GM19455 (cell line): ENCODE data around the gene CDK14.

ENCODE experiments used
- ATAC-seq: cut with Tn5 transposase; IDR thresholded peaks from one replicate; pipeline ENCODE4 v1.9.1; 2021; ENCODE audit not compliant: unreplicated experiment

The CDK14 gene

DNA sequence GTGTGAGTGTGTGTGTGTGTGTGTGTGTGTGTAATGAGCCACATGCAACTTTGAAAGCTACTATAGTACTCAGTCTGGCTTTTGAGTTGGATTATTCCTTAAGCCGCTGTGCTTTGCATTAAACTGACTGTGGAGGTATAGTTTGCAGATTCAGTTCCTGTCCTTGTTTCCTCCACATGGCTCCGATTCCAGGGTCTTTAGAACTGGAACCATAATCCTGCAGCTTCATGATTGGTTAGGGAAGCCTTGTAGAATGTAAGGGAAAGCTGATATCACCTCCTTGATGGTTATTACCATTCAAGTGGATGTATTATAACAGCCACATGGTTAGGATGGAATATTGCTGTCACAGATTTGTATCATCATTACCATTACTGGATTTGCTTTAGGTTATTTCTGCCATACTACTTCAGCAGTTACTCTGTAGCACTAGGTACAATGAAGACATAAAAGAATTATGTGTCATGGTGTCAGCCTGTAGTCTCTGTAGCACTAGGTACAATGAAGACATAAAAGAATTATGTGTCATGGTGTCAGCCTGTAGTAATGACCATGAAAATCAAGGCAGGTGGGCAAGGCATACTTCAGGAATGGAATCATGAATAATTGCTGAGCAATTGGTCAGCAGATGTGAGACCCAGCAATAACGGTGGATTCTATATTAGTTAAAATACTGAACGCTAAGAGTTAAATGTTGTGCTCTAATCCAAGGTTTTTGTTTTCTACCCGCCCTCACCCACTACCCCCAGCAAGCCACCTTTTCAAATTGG lies 393.1 kb downstream of the CDK14 start:
- no peak for ATAC-seq

DNA sequence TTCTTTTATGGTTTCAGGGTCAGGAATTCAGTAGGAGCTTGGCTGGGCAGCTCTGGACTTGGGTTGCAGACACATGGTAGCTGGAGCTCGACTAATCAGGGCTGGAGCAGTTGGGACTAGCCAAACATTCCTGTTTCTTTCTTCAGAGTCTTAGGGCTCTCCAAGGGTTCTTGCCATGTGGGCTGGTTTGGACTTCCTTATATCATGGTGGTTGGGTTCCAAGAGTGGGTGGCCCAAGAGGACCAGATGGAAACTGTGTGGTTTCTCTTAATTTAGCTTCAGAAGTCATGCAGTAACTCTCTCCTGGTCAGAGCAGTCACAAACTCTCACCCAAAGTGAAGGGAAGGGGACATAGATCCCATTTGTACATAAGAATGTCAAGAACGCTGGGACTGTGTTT lies 398.0 kb downstream of the CDK14 start:
- no peak for ATAC-seq

DNA sequence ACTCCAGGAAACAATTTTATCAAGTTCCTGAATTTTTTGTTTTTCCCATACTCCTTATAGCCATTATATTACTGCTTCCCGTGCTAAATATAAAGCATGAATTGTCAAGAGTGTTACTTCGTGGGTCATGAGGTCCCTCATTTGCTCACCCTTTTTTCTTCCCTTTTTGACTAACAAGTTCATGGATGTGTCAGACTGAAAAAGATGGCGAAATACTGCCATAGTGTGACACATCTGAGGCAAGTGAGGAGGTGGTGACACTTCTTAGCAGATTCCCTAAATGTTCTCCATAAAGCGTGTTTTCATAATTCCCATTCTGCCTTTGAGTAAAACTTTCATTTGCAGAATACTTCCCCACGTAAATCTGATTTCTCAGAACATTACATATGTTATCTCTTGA lies 398.5 kb downstream of the CDK14 start:
- ATAC-seq: no peak

DNA sequence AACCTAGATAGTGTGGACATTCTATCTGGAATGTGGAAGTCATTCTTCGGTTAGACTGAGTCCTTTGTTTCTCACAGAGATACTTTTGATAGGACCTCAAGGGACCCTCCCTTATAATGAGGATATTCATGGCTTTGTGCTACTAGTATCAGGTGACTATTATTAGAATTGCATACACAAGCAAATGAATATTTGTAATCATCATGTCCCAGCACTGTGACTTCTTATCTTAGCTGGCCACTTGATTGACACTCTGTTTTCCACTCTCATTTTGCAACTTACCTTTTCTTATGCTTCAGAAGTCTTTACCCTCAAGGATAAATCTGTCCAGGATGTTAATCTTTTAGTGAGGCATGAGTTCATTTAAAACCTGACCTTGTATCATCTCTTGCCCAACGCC lies 399.9 kb downstream of the CDK14 start:
- no peak for ATAC-seq

DNA sequence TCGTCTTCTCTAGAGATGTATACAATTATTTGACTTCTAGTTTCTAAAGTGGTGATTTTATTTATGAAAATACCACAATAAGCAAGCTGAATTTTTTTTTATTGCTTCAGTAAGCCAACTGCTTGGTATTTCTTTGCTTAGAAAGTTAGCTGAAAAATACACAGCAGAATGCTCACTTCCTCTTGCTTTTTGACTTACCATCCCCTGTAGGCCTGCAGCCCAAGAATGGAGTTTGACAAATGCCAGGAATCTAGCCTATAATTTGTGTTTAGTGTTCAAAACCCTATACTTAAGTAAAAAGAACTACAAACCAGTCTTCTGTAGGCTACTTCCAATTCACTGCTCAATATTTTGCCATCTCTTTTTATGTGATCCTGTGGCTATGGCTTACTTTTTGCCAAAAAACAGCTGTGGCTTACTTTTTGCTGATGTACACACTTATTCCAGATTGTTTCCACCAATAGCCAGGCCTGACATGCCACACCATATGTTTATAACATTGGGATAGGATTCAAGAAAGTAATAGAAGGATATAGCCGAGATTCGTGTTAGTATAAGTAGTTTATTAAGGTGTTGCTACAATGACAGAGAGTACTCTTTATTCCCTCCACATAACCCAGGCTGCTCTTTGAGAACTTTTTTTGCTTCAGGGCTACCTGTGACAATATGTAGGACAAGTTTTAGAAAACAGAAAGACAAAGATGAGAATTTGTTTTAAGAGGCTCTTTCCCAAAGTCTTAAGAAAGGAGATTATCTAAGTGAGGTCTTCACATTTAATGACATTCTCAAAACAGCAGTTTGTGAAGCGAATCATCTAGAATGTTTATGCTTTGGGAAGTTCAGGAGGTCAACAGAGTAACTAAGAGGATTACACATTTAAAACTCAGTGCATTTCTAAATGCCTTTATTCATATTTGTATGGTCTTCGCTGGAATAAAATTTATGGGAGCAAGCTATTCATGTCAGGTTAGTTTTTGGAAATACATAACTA lies 404.2 kb downstream of the CDK14 start:
- no peak for ATAC-seq

DNA sequence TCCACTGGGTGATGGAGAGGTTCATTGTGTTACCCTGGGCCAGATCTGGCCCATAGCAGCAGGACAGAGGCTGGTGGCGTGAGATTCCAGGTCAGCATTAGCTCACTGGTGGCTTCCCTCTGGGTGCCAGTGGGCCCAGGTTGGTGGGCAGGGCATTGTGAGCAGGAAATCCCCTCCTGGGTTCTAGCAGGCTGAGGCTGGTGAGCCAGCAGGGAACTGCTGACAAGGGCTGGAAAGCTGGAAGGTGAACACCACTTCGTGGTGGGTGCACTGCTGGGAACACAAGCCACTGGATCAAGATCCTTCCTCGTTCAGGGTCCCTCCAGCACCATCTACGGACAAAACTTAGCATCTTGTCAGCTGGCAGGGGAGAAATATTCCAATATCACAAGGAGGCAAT lies 408.9 kb downstream of the CDK14 start:
- no peak for ATAC-seq

DNA sequence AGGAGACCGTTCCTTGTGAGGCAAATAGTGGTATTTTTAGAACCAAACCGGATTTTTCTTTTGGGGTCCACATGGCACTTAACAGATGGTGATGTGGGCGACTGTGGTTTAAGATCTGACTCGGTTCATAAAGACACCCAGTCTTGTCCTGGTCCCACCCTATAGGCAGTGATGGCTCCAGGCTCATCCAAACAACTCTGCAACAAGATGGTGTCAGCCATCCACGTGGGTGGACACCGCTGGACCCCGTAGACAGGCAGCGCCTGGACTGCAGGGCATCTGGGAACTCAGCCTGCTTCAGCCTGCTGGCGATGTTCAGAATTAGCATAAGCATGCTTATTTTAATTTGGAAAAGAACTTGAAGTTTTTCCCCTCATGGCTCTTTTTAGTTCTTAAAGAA lies 409.7 kb downstream of the CDK14 start:
- no peak for ATAC-seq

DNA sequence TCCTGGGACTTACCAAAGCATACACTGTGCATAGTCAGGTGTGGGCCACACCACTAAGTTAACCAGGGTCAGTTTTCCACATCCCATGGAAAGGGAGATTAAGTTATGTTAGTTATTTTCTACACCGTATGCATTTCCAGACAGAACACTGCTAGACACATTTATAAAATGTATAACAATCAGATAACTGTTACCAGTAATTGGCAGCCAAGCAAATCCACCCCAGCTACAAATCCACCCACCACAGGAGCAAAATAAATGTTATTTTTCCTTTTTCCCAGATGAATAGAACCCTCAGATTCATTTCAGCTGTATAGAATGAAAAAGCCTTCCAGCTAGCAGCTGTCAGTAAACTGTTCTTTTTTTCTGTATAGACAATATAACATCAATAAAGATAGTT lies 411.2 kb downstream of the CDK14 start:
- no peak for ATAC-seq

DNA sequence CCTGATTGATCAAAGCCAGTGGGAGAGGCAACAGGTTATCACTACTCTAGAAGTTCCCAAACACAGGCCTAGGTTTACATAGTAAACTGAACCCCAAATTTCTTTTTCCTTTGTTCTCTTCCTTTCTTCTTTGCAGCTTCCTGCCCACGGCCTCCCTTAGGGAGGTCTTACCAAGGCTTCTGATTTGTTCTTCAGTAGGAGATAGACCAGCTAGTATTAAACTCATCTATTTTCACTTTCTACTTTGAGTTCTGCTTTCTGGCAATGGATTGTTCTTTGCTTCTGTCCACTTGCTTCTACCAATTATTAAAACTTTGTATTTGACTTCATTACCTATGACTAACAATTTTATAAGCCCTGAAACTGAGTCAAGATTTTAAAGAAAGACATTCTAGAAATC lies 417.0 kb downstream of the CDK14 start:
- no peak for ATAC-seq

DNA sequence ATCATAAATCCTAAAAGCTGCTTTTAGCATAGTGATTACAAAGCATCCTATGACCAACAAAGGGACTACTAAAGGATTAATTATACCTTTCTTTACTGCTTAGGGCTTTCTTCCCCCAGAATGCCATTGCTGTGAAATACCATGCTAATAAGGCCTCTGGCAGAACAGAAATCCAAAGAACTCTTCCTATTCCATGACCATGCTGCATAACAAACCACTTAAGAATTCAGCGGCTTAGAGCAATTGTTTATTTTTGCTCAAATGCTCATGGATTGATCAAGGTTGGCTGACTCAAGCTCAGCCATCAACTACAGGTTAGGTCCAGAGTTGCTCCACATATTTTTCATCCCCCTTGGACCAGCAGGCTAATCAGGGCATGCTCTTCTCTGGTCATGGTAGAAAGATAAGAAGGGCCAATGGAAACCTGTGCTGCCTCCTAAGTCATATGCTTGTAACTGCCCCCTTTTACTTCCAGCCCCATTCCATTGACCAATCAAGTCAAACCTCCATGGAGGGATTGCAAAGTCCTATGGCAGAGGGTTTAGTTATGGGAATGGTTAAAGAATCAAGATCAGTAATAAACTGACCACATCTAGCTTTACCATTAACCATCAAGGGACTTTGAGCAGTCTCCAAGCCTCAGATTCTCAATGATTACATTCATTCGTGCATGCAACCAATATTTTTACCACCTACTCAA lies 423.7 kb downstream of the CDK14 start:
- ATAC-seq: no peak

DNA sequence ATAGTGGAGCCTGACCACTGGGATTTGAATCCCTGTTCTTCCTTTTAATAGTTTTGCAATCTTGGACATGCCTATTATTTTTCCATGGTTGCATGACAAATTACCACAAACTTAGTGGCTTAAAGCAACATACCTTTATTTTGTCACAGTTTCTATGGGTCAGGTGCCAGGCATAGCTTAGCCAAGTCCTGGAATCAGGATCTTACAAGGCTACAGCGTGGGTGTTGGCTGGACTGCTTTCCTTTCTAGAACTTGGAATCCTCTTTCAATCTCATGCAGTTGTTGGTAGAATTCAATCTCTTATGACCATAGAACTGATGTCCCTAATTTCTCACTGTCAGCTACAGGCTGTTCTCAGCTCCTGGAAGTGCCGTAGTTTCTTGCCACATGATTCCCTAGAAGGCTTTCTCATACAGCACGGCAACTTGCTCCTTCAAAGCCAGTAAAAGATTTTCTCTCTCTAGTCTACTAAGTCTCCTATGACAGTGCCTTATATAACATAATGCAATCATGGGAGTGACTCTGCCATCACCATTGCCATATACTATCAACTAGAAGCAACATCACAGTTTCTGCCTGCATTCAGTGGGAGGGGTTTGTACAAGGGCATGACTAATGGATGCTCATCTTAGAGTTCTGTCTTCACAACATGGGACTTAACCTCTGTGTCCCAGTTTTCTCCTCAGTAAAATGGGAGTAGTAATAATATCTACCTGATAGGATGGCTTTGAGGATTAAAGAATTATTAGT lies 424.7 kb downstream of the CDK14 start:
- ATAC-seq: no peak

DNA sequence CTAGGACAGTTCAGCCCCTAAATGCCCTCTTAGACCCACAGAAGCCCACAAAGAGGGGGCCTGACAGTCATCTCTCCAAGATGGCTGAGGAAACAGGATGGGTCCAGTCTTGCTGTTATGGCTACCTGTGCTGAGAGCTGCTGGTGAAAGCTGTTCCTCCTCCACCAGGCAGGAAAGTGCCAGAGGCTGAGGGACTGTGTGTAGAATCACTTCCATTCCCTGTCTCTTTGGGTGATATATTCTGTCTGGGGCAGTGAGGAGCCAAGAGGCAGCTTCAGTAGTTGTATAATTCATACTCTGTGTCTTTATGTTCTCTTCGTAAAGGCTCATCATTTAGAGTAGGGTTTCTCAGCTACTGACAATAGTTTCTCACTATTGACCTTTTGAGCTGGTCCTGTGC lies 425.8 kb downstream of the CDK14 start:
- no peak for ATAC-seq

DNA sequence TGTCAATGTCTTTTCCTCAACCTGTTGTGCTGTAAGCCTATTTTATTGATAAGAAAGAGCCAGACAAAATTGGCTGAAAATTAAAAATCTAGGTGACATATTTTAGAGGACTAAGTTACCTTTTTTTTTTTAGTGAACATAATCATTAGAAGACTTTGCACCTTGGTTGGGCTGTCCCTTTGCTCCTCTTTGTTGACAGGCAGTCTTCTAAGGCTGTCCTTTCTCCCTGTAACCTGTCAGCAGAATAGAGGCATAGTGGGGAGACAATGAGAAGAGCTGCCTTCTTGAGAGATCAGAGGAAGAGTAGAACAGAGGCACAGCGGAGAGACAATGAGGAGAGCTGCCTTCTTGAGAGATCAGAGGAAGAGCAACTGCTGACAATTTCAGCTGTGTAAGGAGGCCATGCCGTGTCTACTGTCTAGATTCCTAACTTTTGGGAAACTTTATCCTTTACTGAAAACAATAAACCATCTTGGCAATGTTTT lies 429.8 kb downstream of the CDK14 start:
- ATAC-seq: no peak

DNA sequence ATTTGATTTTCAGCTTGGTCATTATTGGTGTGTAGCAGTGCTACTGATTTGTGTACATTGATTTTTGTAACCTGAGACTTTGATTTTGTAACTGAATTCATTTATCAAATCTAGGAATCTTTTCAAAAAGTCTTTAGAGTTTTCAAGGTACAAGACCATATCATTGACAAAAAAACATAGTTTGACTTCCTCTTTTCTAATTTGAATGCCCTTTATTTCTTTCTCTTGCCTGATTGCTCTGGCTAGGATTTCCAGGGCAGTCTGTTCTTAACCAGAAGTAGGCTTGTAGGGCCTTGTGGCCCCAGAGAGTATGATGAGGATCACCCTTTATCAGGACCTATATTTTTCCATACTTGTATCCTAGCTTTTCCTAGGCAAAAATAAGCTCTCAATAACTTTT lies 433.6 kb downstream of the CDK14 start:
- no peak for ATAC-seq

DNA sequence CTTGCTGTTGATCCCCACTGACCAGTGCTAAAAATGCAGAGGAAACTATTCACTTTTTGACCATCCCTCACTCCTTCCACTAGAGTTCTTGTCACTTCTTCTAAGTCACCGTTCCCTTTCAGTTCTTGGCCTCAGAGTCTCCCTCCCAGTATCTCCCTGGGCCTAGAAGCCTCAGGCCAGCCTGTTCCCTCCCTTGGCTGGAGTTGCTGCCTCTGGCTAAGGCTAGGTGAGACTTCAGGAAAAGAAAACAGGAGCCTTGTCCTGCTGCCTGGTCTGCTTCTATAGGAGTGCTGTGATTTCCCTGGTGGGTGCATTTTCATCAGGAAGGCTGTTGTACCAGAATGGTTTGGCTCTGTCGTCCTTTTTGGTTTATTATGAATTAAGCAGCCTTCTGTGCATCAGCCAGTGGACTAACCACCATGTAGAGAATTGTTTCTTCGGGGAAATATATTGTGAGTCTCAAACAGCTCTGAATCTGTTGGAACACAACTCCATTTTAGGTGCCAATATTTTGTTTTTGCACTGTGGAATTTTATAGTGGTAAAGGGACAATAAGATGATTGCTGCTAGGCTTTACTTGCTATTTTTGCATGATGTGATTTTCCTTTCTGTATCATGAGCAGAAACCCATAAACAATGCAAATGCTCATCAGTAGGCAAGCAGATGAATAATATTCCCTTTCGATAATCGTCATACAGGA lies 434.7 kb downstream of the CDK14 start:
- ATAC-seq: no peak

DNA sequence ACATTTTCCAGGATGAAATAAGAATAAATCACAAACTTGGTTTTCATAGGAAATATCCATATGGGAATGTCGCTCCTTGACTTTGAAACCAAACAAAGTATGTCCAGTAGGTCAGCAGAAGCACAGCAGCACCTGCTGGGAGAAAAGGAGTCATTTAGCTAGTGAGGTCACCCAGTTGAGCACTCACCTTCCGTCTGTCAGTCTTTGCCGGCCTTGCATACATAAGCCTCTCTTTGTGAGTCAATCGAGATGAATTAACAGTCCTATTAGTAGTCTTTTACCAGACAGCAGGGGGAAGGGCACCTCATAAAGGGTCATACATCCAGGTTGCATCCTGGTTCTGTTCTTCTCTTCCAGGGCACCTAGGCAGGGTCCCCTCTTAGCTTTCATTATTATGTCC lies 435.6 kb downstream of the CDK14 start:
- ATAC-seq: no peak

DNA sequence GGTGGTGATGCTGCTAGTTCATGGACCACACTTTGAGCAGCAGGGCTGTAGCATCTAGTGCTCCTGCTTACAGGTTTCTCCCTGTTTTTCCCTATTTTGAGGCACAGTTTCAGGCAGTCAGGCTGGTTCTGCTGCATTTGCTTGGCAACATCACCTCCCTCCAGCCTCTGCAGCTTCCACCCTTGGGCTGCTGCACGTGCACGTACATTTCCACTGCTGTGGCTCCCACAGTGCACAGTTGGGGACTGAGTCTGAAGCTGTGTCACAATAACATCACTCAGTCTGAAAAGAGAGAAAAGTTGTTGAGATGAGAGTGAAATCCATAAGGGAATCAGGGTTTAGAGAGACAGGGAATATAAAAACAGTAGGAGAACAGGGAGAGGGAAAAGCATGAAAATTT lies 437.5 kb downstream of the CDK14 start:
- ATAC-seq: no peak

DNA sequence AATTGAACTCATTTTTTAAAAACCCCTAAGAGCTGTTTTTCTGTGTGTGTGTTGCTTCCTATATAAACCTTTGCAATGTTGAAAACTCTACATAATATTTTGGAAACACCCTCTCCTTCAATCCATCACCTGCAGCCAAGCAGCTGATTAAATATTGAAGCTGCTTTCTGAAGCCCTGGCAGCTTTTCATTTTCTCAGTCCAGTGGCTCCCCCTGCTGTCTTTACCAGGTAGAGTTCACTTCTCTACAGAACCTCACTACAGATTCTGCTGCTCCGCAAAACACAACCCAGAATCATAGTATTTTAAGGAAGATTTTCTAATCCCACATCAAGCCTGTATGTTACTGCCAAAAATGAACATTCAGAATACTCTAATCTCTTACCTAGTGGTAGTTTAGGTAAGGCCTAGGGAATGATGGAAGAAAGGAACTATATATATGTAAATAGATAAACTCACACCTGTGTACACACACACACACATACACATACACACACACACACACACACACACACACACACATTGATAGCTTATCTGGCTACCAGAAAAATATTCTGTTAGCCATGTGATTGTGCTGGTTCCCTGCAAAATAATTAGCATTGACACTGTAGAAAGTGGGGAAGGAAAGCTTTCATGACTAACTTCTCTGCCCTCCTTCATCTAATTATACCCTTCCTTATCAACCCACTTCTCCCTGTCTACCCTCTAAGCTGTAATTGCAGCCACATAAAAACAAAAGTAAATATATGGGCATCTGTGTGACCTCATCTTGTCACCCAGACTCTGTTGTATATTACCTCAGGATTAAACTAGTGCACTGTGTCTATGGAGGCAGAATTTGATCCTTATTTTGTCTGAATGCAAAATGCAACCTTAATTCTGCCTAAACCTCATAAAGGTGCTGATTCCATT lies 438.6 kb downstream of the CDK14 start:
- no peak for ATAC-seq

DNA sequence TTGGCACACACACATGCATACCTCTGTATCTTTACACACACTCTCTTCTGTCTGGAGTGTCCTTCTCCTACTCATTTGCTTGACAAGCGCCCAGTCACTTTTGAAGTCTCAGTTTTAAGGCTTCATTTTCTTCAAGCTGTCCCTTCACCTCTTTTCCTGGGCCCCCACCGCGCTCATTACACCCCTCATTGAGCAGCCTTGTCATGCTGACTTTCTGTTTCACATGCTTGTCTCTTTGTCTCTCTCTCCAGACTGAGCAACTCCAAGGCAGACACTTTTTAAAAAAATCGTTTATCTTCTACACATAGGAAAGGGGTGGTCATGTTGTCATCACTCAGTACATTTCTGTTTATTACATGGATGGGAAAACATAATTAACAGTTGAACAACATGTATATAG lies 442.9 kb downstream of the CDK14 start:
- ATAC-seq: no peak
